GM18499 (cell line): ENCODE data around the gene AGAP5.
"Not testable (repeated sequence)": the region's sequence is repeated elsewhere in the genome, so short reads cannot be mapped to it uniquely, and the experiment has no call there.

Source experiments
- ATAC-seq: cut with Tn5 transposase; IDR thresholded peaks from one replicate; pipeline ENCODE4 v1.9.1; 2021; ENCODE audit warnings: moderate number of reproducible peaks; ENCODE audit not compliant: insufficient read depth, unreplicated experiment

AGAP5 gene

DNA sequence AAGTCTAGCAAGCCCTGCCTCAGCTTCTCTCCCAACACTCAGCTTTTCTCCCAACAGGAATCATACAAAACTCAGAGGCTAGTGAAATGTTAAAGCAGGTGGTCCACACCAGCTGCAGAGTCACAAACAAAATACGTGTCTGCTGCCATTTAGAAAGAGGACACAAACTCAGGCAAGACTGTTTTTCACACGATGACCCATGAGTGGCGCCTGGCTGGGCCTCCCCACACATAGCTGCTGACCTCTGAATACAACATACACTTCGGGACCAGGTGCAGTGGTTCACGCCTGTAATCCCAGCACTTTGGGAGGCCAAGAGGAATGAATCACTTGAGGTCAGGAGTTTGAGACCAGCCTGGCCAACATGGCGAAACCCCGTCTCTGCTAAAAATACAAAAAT, 35.2 kb downstream of the AGAP5 start:
- ATAC-seq = not testable (repeated sequence)

DNA sequence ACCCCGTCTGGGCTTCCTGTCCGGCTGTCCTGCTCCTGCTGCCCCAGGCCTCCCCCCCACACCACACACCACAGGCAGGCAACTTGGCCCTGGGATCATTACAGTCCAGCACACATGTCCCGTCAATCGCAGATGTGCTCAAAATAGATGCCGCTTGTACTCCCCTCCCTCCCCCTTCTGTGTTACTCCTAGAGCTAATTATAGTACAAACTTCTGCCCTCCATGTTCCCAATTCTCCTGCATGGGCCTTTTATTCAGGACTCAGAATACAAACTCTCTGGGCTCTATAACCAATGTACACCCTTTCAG, 42.0 kb downstream of the AGAP5 start, which contains the start of gene SYNPO2L:
Gene SYNPO2L, minus strand, starts transcription at position 40 of the 309 bp plus-strand sequence. CDS start 107 bp downstream, outside the sequence.
- ATAC-seq = no peak

DNA sequence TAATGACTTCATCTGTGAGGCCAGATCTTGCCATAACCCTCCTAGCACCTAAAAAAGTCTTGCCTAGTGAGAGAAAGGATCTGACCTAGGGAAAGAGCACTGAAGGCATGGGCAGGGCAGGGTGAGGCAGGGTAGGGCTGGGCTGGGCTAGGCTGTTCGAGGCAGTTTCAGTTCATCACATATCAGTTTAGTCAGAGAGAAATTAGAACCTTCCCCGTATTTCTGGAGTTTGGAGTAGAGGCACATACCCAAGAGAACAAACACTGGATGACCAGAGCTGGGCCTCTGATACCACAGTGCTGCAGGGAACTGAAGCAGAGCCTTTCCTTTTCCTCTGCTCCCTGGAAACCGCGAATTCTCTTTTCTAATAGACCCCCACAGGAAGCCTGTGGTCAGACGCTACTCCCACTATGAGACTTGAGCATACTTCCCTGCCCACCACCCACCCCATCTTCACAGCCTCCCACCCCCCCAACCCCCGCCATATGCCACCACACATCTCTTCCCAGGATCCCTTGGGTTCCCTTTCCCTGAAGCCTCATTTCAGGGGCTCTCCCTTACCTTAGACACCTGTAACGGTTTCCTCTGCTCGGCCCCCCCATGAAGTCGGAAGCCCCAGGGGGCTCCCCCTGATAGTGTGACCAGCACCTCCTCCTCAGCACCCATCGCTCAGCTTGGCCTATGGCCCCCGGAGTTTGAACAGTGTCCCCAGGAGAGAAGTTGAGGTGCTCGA, 42.5 kb downstream of the AGAP5 start:
- ATAC-seq = no peak

DNA sequence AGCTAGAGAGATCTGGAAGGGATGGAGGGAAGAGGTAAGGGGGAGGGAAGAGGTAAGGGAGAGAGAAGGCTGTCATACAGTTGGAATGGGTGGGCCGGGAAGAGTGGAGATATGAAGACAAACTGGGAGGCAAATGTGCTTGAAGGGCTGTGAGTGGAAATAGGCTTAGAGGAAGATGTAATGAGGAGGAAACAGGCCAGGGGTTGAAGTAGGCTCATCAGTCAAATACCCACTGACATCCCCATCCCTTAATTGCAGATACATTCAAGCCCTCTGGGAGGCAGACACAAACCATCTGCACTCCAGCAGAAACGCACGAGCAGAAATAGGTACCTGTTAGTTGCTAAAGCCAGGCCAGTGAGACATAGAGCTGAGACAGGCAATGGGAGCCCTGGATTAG, 44.2 kb downstream of the AGAP5 start:
- no peak for ATAC-seq

DNA sequence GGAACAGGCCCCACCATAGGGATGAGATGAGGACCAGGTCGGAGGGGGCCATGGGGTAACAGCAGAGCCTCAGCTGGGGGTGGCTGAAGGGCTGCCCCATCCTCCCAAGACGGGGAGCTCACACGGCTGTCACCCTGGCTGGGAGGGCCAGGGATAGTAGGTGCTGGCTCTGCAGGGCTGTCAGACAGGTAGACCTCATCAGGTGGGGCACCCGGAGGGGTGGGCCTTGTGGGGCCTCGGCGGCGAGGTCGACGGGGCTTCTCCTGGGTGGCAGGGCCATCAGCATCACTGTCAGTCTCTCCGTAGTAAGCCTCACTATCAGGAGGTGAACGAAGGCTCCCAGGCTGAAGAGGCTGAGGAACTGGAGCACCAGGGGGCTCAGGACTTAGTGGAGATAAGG, 44.7 kb downstream of the AGAP5 start:
- no peak for ATAC-seq

DNA sequence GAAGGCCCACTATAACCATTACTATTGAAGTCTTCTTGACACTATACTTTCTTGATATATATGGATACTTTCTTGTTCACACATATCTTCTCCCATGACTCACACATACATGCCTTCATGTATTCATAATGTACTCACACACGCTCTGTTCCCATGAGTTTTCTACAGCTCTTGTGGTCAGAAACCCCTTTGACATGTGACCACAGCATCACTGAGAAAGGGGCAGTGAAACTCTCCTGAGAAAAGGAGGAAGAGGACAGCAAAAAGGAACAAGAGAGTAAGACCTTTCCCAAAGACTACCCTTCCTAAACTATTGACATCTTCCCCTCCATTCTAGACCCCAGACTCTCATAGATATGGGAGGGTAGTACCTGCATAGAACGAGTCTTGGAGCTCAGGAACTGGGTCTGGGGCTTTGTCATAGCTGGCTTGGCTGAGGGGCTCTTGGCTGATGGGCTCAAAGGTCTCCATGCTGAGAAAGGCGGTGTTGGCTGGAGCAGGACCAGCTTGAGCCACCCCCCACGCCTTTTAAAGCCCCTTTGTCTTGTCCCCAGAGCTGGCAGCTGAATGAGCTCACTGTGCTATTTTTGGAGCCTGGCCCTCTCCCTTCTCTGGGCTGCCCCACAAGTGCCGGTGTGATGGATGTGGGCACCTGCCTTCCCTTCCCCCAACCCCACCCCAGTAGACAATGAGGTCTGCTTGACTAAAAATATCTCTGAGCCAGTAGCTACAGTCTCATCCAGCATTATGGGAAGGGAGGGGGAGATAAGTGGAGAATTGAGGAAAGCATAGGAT, 47.2 kb downstream of the AGAP5 start:
- ATAC-seq = no peak

DNA sequence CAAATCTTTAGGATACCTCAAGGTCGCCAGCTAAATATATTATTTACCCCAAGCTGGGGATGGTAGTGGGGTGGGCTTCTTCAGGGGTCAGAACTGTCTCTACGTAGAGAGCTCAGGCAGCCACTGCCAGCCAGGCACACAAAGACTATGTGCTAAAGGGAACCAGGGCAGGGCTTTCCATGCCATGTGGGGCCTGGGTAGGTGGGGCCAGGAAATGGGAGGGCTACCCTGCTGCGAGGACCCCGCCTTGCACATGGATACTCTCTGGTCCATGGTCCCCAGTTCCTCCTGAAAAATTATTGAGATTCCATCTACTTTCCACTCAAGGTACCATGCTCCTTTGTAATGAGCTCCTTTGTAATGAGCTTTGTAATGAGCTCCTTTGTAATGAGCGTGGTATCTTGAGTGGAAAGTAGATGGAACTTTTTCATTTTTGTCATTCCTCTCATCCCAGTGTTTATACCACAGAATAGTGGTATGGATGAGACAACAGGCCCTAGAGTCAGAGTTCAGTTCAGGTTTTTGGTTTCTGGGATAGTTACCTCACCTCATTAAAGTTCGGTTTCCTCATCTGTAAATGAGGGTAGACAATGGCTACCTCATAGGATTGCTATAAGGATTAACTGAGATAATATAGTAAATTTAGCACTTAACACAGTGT, 47.9 kb downstream of the AGAP5 start:
- ATAC-seq = no peak

DNA sequence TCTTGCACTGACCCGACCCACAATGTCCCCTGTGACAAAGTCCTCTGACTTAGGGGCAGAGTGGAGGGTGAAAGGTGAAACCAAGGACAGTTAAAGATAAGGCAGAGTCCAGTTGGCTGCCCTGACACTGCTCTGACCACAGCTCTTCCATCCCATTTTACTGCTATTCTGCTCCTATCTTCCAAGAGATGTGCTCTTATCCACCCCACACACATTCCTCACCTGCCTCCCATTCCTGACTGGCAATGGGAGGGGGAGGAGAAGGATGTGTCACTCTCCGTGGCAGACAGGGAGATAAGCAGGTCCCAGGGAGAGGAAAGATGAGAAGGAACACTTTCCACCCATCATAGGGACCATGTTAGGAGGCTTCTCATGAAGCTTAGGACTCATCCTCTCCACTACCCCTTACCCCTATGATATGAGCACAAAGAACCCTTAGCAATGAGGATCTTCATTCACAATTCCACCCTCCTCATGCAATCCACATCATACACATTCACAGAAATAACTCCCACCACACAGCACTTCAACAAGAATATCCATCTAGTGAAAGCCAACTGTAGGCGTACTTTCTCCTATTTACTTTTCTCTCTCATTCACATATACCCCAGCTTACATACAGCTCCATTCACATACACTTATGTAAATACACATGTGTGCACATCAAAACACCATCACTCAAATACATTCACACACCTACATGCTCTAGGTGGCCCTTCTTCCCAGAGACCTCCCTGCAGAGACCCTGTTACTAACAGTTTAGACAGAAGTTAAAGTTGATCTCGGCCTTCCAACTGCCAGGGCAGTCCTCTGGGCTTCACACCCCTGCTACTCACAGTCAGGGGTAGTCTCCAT, 48.7 kb downstream of the AGAP5 start:
- ATAC-seq = no peak

DNA sequence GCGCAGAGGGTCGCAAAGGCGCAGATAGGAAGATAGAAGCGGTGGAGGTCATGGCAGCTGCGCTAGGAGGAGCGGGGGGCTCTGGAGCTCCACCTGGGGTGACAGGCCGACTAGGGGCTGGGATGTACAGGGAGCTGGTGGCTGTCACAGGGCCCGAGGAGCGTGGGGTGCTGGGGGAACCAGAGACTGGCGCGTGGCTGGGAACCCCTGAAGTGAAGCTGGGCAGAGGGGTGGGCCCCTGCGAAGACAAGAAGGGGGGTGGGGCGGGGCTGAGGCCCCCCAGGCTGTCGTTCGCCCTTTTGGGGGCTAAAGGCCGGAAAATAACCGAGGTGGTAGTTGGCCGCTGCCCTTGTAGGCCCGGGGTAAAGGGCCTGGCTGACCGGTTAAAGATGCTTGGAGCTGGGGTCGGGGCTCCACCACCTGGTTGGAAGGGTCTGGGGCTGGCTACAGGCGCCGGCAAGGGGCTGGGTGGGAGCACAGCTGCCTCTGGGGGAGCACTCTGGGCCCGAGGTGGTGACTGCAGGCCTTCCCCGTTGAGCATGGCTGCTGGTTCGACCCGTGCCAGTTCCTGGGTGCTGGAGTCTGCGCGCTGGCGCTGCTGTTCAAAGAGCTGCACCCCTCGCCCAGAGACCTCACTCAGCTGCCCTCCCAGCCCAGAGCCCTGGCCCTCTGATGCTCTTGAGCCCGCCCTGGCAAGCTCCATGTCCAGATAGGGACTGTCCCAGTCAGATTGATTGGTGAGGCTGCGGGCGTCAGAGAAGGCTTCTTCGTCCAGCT, 49.8 kb downstream of the AGAP5 start:
- no peak for ATAC-seq

DNA sequence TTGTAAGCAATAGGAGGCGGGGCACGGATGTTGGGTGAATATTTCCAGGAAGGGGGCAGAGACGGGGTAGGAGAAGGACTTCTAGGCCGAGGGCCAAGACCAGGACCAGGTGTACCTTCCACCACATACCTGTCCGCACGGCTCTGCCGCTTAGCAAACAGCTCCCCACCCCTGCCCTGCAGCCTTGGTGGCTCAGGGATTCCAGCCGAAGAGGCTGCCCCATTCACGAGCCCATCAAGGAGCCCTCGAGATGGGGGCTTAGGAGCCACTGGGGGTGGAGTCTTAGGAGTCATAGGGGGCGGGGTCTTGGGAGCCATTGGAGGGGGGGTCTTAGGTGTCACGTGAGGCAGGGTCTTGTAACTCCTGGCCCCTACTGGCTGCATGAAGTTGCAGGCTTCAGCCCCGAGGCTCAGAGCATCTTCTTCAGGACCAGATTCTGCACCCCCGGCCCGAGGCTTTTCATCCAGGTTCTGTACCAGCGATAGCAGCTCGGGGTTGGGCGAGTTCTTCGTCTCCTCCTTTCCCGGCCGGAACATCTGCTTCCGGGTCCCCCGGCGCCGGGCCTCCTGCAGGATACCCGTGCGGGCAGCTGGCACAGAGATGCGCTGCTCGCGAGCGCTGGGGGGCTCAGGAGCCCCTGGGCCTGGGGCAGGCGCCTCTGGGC, 50.6 kb downstream of the AGAP5 start:
- ATAC-seq = no peak

DNA sequence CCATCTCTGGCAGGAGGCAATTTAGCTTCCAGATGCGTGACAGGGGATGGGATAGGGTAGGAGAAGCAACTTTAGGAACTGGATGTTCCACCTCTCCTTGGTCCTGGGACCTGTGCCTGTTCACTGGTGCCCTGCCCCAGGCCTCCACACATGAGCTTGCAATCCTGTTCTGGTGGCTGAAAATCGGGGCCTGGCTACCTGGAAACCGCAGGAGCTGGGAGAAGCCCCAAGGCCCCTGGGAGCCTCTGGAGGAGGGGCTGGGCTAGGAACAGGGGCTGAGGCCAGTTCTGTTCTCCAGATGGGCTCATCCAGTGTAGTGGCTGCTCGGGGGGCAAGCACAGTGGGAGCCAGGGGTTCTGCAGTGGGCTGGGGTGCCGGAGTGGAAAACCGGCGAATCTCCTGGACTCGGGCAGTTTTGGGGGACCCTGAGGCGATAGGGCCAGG, 51.3 kb downstream of the AGAP5 start:
- ATAC-seq = no peak

DNA sequence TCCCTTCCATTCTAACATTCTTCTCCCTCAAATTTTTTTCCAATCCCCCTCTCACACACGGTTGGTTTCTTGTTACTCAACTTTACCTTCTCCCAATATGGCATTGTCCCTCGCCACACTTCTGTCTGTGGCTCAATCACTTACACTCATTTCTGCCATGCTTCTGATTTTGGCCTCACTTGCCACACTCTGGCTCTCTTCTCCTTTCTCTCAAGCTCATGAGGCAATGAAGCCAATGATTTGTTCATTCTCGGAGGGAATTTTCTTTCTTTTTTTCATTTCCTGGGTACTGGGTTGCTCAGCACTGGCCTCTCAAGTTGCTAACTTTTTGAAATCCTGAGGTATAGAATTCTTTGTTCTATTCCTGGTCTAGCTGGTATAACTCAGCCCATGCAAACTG, 52.7 kb downstream of the AGAP5 start:
- ATAC-seq = no peak

DNA sequence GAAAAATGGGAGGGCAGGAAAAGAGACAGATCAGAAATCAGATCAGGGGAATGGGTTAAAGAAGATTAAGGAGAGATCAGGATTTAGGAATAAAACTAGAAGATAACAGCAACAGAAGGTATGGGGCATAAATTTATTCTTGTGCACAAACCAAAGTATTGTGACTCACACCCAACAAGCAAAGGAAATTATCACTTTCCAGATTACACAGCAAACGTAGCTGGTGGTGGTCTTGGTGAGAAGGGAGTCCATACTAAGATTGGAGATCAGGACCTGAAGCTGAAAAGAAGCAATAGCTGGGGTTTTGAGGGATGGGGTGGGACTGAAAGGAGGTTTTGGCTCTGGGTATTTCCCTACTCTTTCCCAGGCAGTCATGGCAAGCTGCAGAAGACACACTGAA, 53.1 kb downstream of the AGAP5 start:
- no peak for ATAC-seq

DNA sequence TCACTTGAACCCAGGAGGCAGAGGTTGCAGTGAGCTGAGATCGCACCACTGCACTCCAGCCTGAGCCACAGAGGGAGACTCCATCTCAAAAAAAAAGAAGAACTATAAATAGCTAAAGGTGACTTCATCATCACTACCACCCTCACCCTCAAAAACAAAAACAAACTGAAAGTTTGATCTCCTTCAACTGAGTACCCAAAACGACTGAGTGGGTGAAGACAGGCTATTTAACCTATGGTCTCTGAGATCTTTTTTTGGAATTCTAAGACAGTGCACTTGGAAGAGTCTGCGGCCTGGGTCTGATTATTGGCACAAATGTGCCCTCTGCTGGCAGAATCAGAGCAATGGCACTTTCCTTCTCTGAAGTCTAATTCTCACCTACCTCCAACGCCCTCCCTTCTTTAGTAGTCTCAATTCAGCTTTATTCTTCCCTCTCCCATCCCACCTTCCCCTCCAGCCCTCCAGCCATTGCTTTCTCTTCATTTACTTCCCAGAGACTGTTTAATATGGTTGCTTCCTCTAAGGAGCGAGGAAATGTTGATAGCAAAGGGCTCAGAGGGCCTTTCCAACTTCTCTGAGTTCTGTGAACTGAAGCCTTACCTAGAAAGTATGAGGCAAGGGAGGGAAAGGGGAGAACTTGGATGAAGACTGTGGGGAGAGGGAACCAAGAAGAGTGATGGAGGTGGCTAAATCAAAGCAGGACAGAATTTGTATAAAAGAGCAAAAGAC, 53.7 kb downstream of the AGAP5 start:
- ATAC-seq = no peak

DNA sequence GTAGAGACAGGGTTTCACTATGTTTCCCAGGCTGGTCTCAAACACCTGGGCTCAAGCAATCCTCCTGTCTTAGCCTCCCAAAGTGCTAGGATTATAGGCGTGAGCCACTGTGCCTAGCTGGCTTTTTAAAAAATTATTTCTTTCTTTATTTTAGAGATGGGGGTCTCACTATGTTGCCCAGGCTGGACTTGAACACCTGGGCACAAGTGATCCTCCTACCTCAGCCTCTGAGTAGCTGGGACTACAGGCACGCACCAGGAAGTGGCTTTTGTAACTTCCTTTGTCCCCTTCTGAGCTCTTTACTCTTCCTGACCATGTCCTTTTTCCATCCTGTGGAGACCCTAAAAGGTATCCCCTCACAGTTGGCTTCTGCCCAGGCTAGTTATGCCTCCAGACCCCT, 54.5 kb downstream of the AGAP5 start:
- ATAC-seq = no peak

DNA sequence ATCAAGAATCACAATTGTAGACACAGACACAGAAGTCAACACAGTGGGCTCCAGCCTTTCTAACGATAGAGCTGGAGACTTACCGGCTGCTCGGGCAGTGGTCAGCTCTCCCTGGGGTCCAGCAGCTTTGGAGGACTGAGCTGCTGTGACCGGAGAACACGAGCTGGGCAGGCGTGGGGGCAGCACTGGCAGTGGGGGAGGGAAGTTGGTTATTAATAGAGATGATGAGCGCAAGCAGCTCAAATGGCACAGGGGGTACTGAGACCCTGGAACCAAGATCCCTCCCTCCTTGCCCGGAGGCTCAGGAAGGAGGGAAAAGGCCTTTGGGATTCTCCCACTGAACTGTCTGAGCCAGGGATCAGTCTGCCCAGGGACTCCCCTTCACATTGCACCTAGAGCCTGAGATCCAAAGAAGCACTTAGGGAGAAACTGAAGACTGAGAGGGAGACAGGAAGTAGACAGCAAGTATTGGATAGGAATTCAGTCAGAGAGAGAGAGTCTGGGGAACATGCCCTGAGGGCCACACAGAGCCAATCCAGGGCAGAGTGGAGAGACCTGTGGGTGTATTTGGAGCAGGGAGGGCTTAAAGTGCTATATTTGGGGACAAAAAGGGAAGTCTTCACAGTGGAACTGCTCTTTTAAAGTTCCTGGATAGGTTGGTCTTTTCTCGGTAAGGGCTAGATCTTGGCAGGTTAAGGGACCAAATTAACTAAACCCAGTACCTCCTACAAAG, 56.4 kb downstream of the AGAP5 start, which contains the start of gene MYOZ1:
Gene MYOZ1, minus strand, starts transcription at position 147 of the 733 bp plus-strand sequence. CDS start 1,457 bp downstream, outside the sequence.
- no peak for ATAC-seq

DNA sequence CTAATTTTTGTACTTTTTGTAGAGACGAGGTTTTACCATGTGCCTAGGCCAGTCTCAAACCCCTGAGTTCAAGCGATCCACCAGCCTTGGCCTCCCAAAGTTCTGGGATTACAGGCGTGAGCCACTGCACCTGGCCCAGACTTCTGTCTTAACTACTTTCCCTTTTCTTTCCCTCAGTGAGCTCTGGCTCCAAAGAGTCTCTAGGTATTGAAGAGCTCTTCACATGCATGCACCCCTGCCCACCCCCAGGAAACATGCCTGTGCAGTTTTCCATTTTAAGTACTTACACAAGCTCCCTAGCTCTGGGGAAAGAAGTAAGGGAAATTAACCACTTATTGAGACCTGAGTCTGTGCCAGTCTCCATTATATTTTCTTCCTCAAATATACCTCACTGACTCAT, 58.6 kb downstream of the AGAP5 start:
- ATAC-seq = no peak

DNA sequence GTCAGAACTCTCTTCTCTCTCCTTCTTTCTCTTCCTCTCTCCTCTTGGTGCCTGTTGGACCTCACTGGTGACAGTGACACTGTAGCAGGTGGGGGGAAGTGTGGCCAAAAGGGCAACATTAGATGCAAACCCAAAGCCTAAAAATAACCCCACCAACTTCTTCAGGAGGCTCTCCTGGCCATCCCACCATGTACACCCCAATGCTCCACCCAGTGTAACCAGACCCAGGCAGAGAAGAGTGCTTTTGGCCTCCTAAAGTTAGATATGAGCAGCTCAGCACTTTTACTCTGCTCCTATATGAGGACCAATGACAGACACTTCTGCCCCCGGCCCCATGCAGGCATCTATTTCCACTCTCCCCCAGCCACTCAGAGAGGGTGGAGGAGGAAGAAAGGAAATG, 62.1 kb downstream of the AGAP5 start:
- no peak for ATAC-seq
